Measurements from ENCODE around the gene PLPP1. TPM values are rescaled to one million over a fixed set of nuclear protein-coding genes. Genes with fewer than 3 reads are reported as not detected.

The PLPP1 gene
- total and polyA plus RNA-seq, 2 of the 8 experiments (the other 6 are each of a cell fraction or from before 2014, with no cell fraction given) = 43.7 to 91.3 TPM

GRCh38 chr5:55564721-55565120 is 30.0 kb upstream of the PLPP1 start (continued):
- TF ChIP-seq CHD7 (IDR thresholded peaks at IDR 0.05; ENCODE audit: insufficient replicate concordance, low read length) = no peak
- no peak for TF ChIP-seq NANOG (IDR thresholded peaks at IDR 0.05; ENCODE audit: insufficient read depth, low read depth, low read length, poor library complexity, severe bottlenecking)
- no peak for TF ChIP-seq SRF (IDR thresholded peaks at IDR 0.05; ENCODE audit: low read depth, low read length)
- TF ChIP-seq SIRT6 (IDR thresholded peaks at IDR 0.05; ENCODE audit: low read length) = no peak
- no peak for TF ChIP-seq ASH2L (IDR thresholded peaks at IDR 0.05; ENCODE audit: low read length)
- no peak for TF ChIP-seq CEBPB (IDR thresholded peaks at IDR 0.05; ENCODE audit: low read depth, low read length)
- TF ChIP-seq TBP (IDR thresholded peaks at IDR 0.05; ENCODE audit: low read depth, low read length) = no peak
- no peak for TF ChIP-seq RBBP5 (IDR thresholded peaks at IDR 0.05; ENCODE audit: borderline replicate concordance, low read depth, low read length)
- no peak for TF ChIP-seq JUND (IDR thresholded peaks at IDR 0.05; ENCODE audit: low read length)
- TF ChIP-seq EP300 (IDR thresholded peaks at IDR 0.05; ENCODE audit: borderline replicate concordance in 1 of 2, low read depth in 2 of 2, low read length in 2 of 2) = no peak
- no peak for TF ChIP-seq RFX5 (IDR thresholded peaks at IDR 0.05; ENCODE audit: borderline replicate concordance, low read depth, low read length)
- TF ChIP-seq TAF1 (IDR thresholded peaks at IDR 0.05; ENCODE audit: low read depth, low read length) = no peak
- no peak for TF ChIP-seq MAFK (IDR thresholded peaks at IDR 0.05; ENCODE audit: low read depth, low read length)

Measured in H1 (cell line).